ENCODE data around the gene DSCAM. TPM values are rescaled to one million over a fixed set of nuclear protein-coding genes. Genes with fewer than 3 reads are reported as not detected.

Gene DSCAM
- polyA plus RNA-seq, 1 experiment = not detected

DNA sequence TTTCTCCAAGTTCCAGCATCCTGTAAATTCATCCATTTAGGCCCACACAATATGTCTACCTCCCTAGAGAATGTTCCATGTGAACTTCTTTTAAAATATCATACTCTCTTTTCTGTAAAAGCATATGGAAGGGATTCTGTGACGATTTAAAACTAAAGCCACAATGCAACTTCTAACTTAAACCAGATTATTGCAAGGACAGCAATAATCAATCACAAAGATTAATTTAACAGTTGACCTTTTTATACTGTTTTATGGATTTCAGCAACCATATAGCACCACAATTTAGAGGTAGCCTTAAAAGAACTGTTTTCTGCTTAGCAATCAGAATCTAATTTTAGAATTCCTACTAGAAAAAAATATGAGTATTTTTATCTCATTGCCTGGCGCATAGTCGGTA lies 58.3 kb downstream of the DSCAM start:
- peaks cover 17% of the 10 kb centered on the region for H3K9me3 ChIP-seq (ENCODE audit: control insufficient read depth, insufficient read depth, low read length)
- CTCF ChIA-PET = no interaction called here

DNA sequence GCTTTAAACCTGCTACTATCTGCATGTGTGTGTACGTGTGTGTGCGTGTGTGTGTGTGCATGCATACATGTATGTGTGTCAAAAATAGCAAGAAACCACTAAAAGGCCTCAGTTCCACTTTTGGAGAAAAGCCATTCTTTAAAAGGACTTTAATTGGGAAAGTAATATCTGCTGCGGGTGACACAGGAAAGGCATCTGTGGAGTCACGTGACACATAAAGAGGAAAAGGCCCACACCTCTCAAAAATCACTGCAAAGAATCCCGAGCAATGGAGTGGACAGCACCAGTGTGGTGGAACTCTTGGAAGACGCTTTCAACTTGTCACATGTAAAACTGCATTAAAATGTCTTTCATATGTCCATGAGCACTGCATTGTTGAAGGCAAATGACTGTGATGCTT lies 63.6 kb downstream of the DSCAM start:
- TF ChIP-seq, protein P1, sequence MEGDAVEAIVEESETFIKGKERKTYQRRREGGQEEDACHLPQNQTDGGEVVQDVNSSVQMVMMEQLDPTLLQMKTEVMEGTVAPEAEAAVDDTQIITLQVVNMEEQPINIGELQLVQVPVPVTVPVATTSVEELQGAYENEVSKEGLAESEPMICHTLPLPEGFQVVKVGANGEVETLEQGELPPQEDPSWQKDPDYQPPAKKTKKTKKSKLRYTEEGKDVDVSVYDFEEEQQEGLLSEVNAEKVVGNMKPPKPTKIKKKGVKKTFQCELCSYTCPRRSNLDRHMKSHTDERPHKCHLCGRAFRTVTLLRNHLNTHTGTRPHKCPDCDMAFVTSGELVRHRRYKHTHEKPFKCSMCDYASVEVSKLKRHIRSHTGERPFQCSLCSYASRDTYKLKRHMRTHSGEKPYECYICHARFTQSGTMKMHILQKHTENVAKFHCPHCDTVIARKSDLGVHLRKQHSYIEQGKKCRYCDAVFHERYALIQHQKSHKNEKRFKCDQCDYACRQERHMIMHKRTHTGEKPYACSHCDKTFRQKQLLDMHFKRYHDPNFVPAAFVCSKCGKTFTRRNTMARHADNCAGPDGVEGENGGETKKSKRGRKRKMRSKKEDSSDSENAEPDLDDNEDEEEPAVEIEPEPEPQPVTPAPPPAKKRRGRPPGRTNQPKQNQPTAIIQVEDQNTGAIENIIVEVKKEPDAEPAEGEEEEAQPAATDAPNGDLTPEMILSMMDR (IDR thresholded peaks at IDR 0.05; ENCODE audit: low read depth, low read length) = no peak
- no peaks in the 10 kb centered on the region for H3K27me3 ChIP-seq (ENCODE audit: control insufficient read depth, insufficient read depth, low read length)
- DNase-seq (ENCODE audit: low read depth, low spot score) = no peak
- no peak overlapping the region for H3K27ac ChIP-seq (ENCODE audit: low read depth, low read length)
- ChIA-PET CTCF (no interaction called here), POLR2A (no interaction called here)
- H3K4me3 ChIP-seq (ENCODE audit: low read depth, low read length) = no peak overlapping the region
- no peaks in the 10 kb centered on the region; the same call in 1 of the 2 replicates for H3K9me3 ChIP-seq (ENCODE audit: control insufficient read depth, insufficient read depth, low read length)

More for the DNA sequence above, 58.3 kb downstream of the DSCAM start:
- Histone ChIP-seq H3K27ac (ENCODE audit: low read depth, low read length) (no peak overlapping the region), H3K4me3 (ENCODE audit: low read depth, low read length) (no peak overlapping the region), H3K27me3 (ENCODE audit: control insufficient read depth, insufficient read depth, low read length) (no peaks in the 10 kb centered on the region)
- no peak for DNase-seq (ENCODE audit: low read depth, low spot score)
- TF ChIP-seq, protein P1 (IDR thresholded peaks at IDR 0.05; ENCODE audit: low read depth, low read length) = no peak
- POLR2A ChIA-PET = no interaction called here

DNA sequence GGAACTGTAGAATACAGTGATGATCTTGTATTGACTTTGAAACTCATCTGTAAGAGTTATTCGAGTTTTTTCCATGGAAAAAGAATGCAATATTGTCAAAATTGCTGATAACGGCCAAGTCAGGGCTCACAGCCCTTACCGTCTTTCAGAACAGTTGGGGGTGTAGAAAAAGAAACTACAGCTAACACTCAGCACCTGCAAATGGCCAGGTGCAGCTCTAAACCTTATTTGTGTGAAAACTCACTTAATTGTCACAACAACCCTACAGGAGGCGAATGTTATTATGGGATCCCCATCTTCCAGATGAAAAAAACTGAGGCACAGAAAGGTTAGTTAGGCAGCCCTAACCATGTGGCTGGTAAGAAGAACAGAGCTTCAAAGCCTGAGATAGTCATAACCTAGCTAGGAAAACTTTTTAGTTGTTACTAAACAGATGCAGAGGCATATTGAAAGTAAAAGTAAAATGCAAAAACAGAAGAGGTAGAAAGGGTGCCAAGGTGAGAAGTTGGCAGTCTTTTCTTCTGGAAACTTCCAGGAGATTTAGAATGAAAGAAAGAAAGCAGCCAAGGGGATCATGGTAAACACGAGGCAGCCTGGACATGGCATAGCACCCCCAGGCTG lies 76.4 kb downstream of the DSCAM start:
- no peak for DNase-seq (ENCODE audit: low read depth, low spot score)
- Histone ChIP-seq H3K4me3 (ENCODE audit: low read depth, low read length) (no peak overlapping the region), H3K9me3 (ENCODE audit: control insufficient read depth, insufficient read depth, low read length) (peaks cover 44% of the 10 kb centered on the region), H3K27ac (ENCODE audit: low read depth, low read length) (no peak overlapping the region), H3K27me3 (ENCODE audit: control insufficient read depth, insufficient read depth, low read length) (no peaks in the 10 kb centered on the region)
- ChIA-PET CTCF (no interaction called here), POLR2A (no interaction called here)
- TF ChIP-seq, protein P1 (IDR thresholded peaks at IDR 0.05; ENCODE audit: low read depth, low read length) = no peak

DNA sequence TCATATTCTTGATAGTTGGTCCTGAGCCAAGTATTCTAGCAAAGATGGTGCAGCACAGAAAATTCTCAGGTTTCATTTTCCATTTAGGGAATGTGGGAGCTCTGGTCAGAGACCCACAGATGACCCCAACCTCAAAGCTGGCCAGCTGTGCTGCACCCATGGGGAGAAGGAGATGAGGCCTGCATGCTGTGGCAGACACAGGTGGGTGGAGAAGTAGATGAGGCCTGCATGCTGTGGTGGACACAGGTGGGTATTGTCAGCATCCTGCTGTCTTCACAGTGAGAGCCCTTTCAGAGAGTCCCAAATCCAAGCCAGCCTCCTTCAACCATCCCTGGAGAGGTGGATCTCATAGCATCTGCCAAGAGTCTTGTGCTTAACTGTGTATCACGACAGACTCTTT lies 77.7 kb downstream of the DSCAM start:
- Histone ChIP-seq H3K27me3 (ENCODE audit: control insufficient read depth, insufficient read depth, low read length) (no peaks in the 10 kb centered on the region), H3K9me3 (ENCODE audit: control insufficient read depth, insufficient read depth, low read length) (peaks cover 40% of the 10 kb centered on the region), H3K4me3 (ENCODE audit: low read depth, low read length) (no peak overlapping the region), H3K27ac (ENCODE audit: low read depth, low read length) (no peak overlapping the region)
- POLR2A ChIA-PET = no interaction called here
- no peak for DNase-seq (ENCODE audit: low read depth, low spot score)
- TF ChIP-seq, protein P1 (IDR thresholded peaks at IDR 0.05; ENCODE audit: low read depth, low read length) = no peak
- CTCF ChIA-PET = no interaction called here

DNA sequence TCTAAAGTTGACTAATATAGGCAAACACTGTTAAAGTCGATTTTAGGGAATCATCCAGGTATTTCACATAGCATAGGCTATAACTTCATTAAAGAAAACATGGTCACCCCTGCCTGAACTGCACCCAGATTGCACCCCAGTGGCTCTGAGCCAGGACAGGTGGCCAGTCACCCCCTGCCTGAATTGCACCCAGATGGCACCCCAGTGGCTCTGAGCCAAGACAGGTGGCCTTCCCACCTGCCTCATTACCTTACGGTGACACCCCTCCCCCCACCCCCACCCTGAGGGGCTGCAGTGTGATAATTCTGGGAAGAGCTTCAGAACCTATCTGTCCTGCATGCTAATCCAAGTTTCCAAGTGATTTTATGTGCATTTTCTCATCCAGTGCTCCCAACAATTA lies 78.9 kb downstream of the DSCAM start:
- DNase-seq (ENCODE audit: low read depth, low spot score) = no peak
- CTCF ChIA-PET = no interaction called here
- TF ChIP-seq, protein P1 (IDR thresholded peaks at IDR 0.05; ENCODE audit: low read depth, low read length) = no peak
- peaks cover 30% of the 10 kb centered on the region for H3K9me3 ChIP-seq (ENCODE audit: control insufficient read depth, insufficient read depth, low read length)
- no peaks in the 10 kb centered on the region for H3K27me3 ChIP-seq (ENCODE audit: control insufficient read depth, insufficient read depth, low read length)
- no peak overlapping the region for H3K27ac ChIP-seq (ENCODE audit: low read depth, low read length)
- H3K4me3 ChIP-seq (ENCODE audit: low read depth, low read length) = no peak overlapping the region
- POLR2A ChIA-PET = no interaction called here
